ENCODE results near the gene CDKN2A. TPM values are rescaled to one million over a fixed set of nuclear protein-coding genes. Genes with fewer than 3 reads are reported as not detected.

CDKN2A gene
- total and polyA plus RNA-seq, 9 of the 15 experiments (the other 6 are each of a cell fraction or from before 2014, with no cell fraction given): not detected

GRCh38 chr9:22040760-22041159 is 46.6 kb upstream of the CDKN2A start (continued):
- TF ChIP-seq E4F1 (CRISPR knock-in tag; IDR thresholded peaks at IDR 0.05; ENCODE audit: borderline replicate concordance) (no peak), PTBP1 (IDR thresholded peaks at IDR 0.05; ENCODE audit: low read depth, low read length) (no peak), PHF20 (IDR thresholded peaks at IDR 0.05; ENCODE audit: partially characterized antibody) (no peak), GABPB2 (CRISPR knock-in tag; conservative IDR thresholded peaks at IDR 0.05) (no peak), HNRNPH1 (optimal IDR thresholded peaks at IDR 0.05; ENCODE audit: low read depth, low read length) (no peak), PURB (CRISPR knock-in tag; IDR thresholded peaks at IDR 0.05; ENCODE audit: low read depth) (no peak), ZNF12 (CRISPR knock-in tag; IDR thresholded peaks at IDR 0.05) (no peak)

GRCh38 chr9:22039258-22039657 is 45.1 kb upstream of the CDKN2A start:
- no peak for DNase-seq (ENCODE audit: extremely low read depth in 1 of 4, low spot score in 3 of 4)
- no peaks in the 10 kb centered on the region for H3K4me1 ChIP-seq (replicated peaks in 1 of 2; ENCODE audit: control insufficient read depth in 2 of 2, insufficient read depth in 2 of 2, low read length in 2 of 2)
- no peak overlapping the region for H3K27ac ChIP-seq (ENCODE audit: extremely low read depth, low read depth, low read length)
- intact Hi-C loops (cut with micrococcal nuclease): no loop called here
- FAIRE-seq: no peak
- H4K20me1 ChIP-seq (replicated peaks; ENCODE audit: control insufficient read depth, insufficient read depth, low read length): no peaks in the 10 kb centered on the region
- H2AFZ ChIP-seq (ENCODE audit: low read depth, low read length): no peak overlapping the region
- H3K4me3 ChIP-seq: no peak overlapping the region
- BruUV-seq (replicated peaks): no TSS peak
- ChIA-PET CTCF (ENCODE audit: low intra/inter-chr PET ratio) (no interaction called here), POLR2A (no interaction called here)
- no peaks in the 10 kb centered on the region for H3K27me3 ChIP-seq (ENCODE audit: control insufficient read depth in 2 of 2, insufficient read depth in 2 of 2, low read length in 2 of 2)
- no peaks in the 10 kb centered on the region for H3K79me2 ChIP-seq (ENCODE audit: control insufficient read depth, insufficient read depth, low read length)
- TF ChIP-seq TARDBP (IDR thresholded peaks at IDR 0.05) (no peak), NEUROD1 (IDR thresholded peaks at IDR 0.05; ENCODE audit: borderline replicate concordance, low read depth, low read length, partially characterized antibody) (no peak), ZSCAN29 (IDR thresholded peaks at IDR 0.05) (no peak), KAT8 (IDR thresholded peaks at IDR 0.05; ENCODE audit: low read depth) (no peak), HCFC1 (IDR thresholded peaks at IDR 0.05; ENCODE audit: low read depth, low read length) (no peak), SIN3A (IDR thresholded peaks at IDR 0.05; ENCODE audit: borderline replicate concordance in 2 of 2, control insufficient read depth in 1 of 2, low read depth in 2 of 2, low read length in 2 of 2) (no peak), SNRNP70 (optimal IDR thresholded peaks at IDR 0.05; ENCODE audit: low read depth, low read length) (no peak)
- no peak overlapping the region for H3K9ac ChIP-seq (ENCODE audit: insufficient read depth in 1 of 2, low read depth in 2 of 2, low read length in 2 of 2)
- ATAC-seq: no peak
- no CpG with 5 or more reads among the region's 3 CpGs for WGBS (ENCODE audit: insufficient coverage, low coverage, missing lambda C conversion rate)
- no peaks in the 10 kb centered on the region for H3K9me1 ChIP-seq (ENCODE audit: control insufficient read depth, insufficient read depth, low read length)
- in situ Hi-C loops (cut with MboI): no loop called here
- H3K36me3 ChIP-seq (ENCODE audit: control insufficient read depth, insufficient read depth, low read length): no peaks in the 10 kb centered on the region
- no peak overlapping the region for H3K4me2 ChIP-seq (ENCODE audit: insufficient read depth, low read length)
- no peaks in the 10 kb centered on the region for H3K9me3 ChIP-seq (replicated peaks; ENCODE audit: control insufficient read depth, insufficient read depth, low read depth, low read length)

Data from K562 (cell line).